ENCODE results near the gene PDC. TPM values are rescaled to one million over a fixed set of nuclear protein-coding genes. Genes with fewer than 3 reads are reported as not detected.

The PDC gene
- total RNA-seq, 1 experiment from 2014 or later, result not detected

- Histone ChIP-seq H3K27ac (ENCODE audit: low read length) (no peak overlapping the region), H3K9me3 (ENCODE audit: control insufficient read depth, insufficient read depth, low read depth, low read length) (no peaks in the 10 kb centered on the region), H3K36me3 (ENCODE audit: control insufficient read depth, insufficient read depth, low read length) (no peaks in the 10 kb centered on the region), H3K4me1 (ENCODE audit: control insufficient read depth, insufficient read depth, low read length) (no peaks in the 10 kb centered on the region), H3K4me3 (ENCODE audit: low read depth in 2 of 2, low read length in 2 of 2) (no peak overlapping the region), H3K27me3 (ENCODE audit: control insufficient read depth, insufficient read depth, low read length) (no peaks in the 10 kb centered on the region)
- no peak for ATAC-seq
- BruUV-seq (replicated peaks), result no TSS peak
- ChIA-PET POLR2A (no interaction called here), CTCF (no interaction called here)
- intact Hi-C loops (cut with micrococcal nuclease; ENCODE audit: unreplicated experiment), result no loop called here
- in situ Hi-C loops (cut with HindIII; ENCODE audit: low pct_unique_long_range_greater_than_20kb, low sequenced_read_pairs), result no loop called here
- TF ChIP-seq TCF7L2 (IDR thresholded peaks at IDR 0.05; ENCODE audit: low read depth, low read length) (no peak), POLR2AphosphoS5 (IDR thresholded peaks at IDR 0.05; ENCODE audit: low read depth, low read length) (no peak), REST (IDR thresholded peaks at IDR 0.05; ENCODE audit: insufficient read depth in 1 of 2, low read depth in 2 of 2, low read length in 1 of 2) (no peak), SIN3A (IDR thresholded peaks at IDR 0.05; ENCODE audit: borderline replicate concordance, insufficient read depth, low read depth, low read length) (no peak)
- TF ChIP-seq, protein P1, sequence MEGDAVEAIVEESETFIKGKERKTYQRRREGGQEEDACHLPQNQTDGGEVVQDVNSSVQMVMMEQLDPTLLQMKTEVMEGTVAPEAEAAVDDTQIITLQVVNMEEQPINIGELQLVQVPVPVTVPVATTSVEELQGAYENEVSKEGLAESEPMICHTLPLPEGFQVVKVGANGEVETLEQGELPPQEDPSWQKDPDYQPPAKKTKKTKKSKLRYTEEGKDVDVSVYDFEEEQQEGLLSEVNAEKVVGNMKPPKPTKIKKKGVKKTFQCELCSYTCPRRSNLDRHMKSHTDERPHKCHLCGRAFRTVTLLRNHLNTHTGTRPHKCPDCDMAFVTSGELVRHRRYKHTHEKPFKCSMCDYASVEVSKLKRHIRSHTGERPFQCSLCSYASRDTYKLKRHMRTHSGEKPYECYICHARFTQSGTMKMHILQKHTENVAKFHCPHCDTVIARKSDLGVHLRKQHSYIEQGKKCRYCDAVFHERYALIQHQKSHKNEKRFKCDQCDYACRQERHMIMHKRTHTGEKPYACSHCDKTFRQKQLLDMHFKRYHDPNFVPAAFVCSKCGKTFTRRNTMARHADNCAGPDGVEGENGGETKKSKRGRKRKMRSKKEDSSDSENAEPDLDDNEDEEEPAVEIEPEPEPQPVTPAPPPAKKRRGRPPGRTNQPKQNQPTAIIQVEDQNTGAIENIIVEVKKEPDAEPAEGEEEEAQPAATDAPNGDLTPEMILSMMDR (IDR thresholded peaks at IDR 0.05), result no peak
- DNase-seq (ENCODE audit: low read depth, low spot score), result no peak
Observed at GRCh38 chr1:186456729-186457255, 4.1 kb downstream of the PDC start.

DNA sequence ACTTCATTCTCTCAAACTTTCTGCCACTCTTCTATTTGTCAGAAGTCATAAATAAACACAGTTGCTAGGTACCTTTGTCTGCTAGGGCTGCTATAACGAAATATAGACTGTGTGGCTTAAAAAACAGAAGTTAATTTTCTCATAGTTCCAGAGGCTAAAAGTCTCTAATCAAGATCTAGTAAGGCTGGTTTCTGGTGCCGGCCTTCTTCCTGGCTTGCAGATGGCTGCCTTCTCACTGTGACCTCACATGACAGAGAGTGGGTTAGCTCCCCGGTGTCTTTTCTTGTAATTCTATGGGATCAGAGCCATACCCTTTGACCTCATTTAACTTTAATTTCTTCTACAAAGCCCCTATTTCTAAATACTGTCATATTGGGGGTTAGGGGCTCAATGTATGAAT, 5.9 kb downstream of the PDC start:
- TF ChIP-seq REST (IDR thresholded peaks at IDR 0.05; ENCODE audit: insufficient read depth in 1 of 2, low read depth in 2 of 2, low read length in 1 of 2), result no peak
- no peak for TF ChIP-seq SIN3A (IDR thresholded peaks at IDR 0.05; ENCODE audit: borderline replicate concordance, insufficient read depth, low read depth, low read length)
- no peak for TF ChIP-seq TCF7L2 (IDR thresholded peaks at IDR 0.05; ENCODE audit: low read depth, low read length)
- TF ChIP-seq, protein P1 (IDR thresholded peaks at IDR 0.05), result no peak
- TF ChIP-seq POLR2AphosphoS5 (IDR thresholded peaks at IDR 0.05; ENCODE audit: low read depth, low read length), result no peak
- Histone ChIP-seq H3K4me3 (ENCODE audit: low read depth in 2 of 2, low read length in 2 of 2) (no peak overlapping the region), H3K9me3 (ENCODE audit: control insufficient read depth, insufficient read depth, low read depth, low read length) (no peaks in the 10 kb centered on the region), H3K27ac (ENCODE audit: low read length) (no peak overlapping the region), H3K27me3 (ENCODE audit: control insufficient read depth, insufficient read depth, low read length) (no peaks in the 10 kb centered on the region), H3K4me1 (ENCODE audit: control insufficient read depth, insufficient read depth, low read length) (no peaks in the 10 kb centered on the region), H3K36me3 (ENCODE audit: control insufficient read depth, insufficient read depth, low read length) (no peaks in the 10 kb centered on the region)
- BruUV-seq (replicated peaks), result no TSS peak
- DNase-seq (ENCODE audit: low read depth, low spot score) (no peak), ATAC-seq (no peak)
- intact Hi-C loops (cut with micrococcal nuclease; ENCODE audit: unreplicated experiment) (no loop called here), in situ Hi-C loops (cut with HindIII; ENCODE audit: low pct_unique_long_range_greater_than_20kb, low sequenced_read_pairs) (no loop called here)
- POLR2A ChIA-PET, result no interaction called here
- CTCF ChIA-PET, result no interaction called here

Data from Panc1 (cell line).